ENCODE measurements around the gene COL1A1.

The COL1A1 gene

GRCh38 chr17:50180620-50181019, 20.8 kb downstream of the COL1A1 start:
- no peak for DNase-seq (ENCODE audit: extremely low read depth, low read depth)

GRCh38 chr17:50180111-50180510, 21.3 kb downstream of the COL1A1 start:
- DNase-seq (ENCODE audit: extremely low read depth, low read depth), result no peak
- no peak for TF ChIP-seq CTCF (IDR thresholded peaks at IDR 0.05; ENCODE audit: low read depth, low read length)

More at GRCh38 chr17:50180620-50181019, 20.8 kb downstream of the COL1A1 start:
- TF ChIP-seq CTCF (IDR thresholded peaks at IDR 0.05; ENCODE audit: low read depth, low read length), result no peak

- TF ChIP-seq CTCF (IDR thresholded peaks at IDR 0.05; ENCODE audit: low read depth, low read length), result peak; percentile 56
- no peak for DNase-seq (ENCODE audit: extremely low read depth, low read depth)
Observed at GRCh38 chr17:50177983-50178834, 23.2 kb downstream of the COL1A1 start.

- no peak for TF ChIP-seq CTCF (IDR thresholded peaks at IDR 0.05; ENCODE audit: low read depth, low read length)
- DNase-seq (ENCODE audit: extremely low read depth, low read depth), result no peak
Observed at GRCh38 chr17:50177476-50177875, 24.0 kb downstream of the COL1A1 start.

- DNase-seq (ENCODE audit: extremely low read depth, low read depth), result no peak
- TF ChIP-seq CTCF (IDR thresholded peaks at IDR 0.05; ENCODE audit: low read depth, low read length), result no peak; the same call in 1 of the 2 replicates
Observed at GRCh38 chr17:50176559-50177357, 24.7 kb downstream of the COL1A1 start.

GRCh38 chr17:50175035-50175807, 26.2 kb downstream of the COL1A1 start:
- no peak for TF ChIP-seq CTCF (IDR thresholded peaks at IDR 0.05; ENCODE audit: low read depth, low read length)
- no peak for DNase-seq (ENCODE audit: extremely low read depth, low read depth)
